AG08395 (cell line): ENCODE results near the gene IBA57.
"Not testable (repeated sequence)": the region's sequence is repeated elsewhere in the genome, so short reads cannot be mapped to it uniquely, and the experiment has no call there.

Experiments used
- DNase-seq: peaks from one replicate; pipeline ENCODE4 v3.0.0; 2012; ENCODE audit warnings: mixed read lengths, low spot score

IBA57 gene

DNA sequence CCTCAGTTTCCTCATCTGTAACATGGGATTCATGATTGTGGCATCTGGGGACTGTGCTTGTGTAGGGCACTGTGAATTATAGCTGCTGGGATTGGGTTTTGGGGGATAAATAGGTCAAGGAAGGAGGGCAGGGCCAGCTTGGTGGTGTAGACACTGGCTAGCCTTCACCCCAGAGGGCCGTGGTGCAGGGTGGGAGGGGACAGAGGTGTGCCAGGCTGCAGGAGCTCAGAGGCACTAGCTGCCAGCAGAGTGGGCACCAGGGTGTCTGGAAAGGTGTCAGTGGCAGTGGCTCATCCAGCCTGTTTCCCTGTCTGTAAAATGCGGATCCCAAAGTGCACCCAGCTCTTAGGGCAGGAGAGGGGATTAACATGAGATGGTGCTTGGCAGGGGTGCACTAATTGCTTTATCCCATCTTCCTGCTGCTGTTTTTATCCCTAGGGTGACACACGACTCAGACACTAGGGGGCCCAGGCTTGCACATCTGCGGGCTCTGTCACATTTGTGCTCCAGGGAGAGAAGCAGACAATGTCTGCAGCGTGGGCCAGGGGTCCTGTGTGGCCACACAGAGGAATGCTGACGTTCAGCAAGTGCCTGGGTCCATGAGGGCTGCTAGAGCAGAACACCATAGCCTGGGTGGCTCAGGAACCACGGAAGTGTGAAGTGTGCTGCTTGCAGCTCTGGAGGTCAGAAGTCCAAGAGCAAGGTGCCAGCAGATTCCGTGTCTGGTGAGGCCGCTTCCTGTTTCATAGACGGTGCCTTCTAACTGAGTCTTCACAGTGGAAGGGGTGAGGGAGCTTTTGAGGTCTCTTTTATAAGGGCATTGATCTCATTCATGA, 61.6 kb downstream of the IBA57 start:
- no peak for DNase-seq

DNA sequence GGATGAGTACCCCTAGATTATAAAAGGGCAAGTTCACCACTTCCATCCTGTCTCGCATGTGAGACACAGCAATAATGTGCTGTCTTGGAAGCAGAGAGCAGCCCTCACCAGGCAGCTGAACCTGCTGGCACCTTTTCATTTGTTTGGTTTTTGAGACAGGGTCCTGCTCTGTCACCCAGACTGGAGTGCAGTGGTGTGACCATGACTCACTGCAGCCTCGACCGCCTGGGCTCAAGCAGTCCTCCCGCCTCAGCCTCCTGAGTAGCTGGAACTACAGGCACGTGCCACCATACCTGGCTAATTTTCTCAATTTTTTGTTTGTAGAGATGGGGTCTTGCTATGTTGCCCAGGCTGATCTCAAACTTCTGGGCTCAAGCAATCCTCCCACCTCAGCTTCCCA, 62.5 kb downstream of the IBA57 start:
- not testable (repeated sequence) for DNase-seq

DNA sequence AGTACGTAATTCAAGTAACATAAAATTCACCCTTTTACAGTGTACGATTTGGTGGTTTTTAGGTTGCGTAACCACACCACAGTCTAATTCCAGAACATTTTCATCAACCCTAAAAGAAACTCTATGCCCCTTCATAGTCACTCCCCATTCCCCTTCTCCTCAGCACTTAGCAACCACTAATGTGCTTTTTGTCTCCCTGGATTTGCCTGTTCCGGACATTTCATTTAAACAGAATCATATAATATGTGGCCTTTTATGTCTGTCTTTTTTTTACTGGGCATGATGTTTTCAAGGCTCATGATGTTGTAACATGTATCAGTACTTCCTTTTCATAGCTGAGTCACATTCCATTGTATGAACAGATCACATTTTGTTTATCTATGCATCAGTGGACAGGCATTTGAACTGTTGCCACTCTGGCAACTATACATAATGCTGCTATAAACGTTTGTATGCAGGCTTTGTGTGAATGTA, 63.0 kb downstream of the IBA57 start:
- DNase-seq, result no peak

DNA sequence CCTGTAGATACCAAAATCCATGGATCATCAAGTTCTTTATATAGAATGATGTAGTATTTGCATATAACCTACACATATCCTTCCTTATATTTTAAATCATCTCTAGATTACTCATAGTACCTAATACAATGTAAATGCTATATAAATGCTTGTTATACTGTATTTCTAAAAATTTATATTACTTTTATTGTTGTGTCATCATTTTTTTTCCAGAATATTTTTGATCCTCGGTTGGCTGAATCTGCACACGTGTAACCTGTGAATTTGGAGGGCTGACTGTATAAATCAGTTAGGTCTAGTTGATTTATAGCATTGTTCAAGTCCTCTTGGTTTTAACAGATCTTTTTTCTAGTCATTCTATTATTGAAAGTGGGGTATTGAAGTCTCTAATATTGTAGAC, 65.6 kb downstream of the IBA57 start:
- DNase-seq, result no peak
